IPS-18a (cell line): Measurements from ENCODE around the gene CIT.

Experiments used
- H3K27ac ChIP-seq: one replicate; pipeline ENCODE4 v1.5.1; 2013; ENCODE audit warnings: low read length
- H3K27me3 ChIP-seq: one replicate; pipeline ENCODE4 v1.6.1; 2013; ENCODE audit warnings: mild to moderate bottlenecking, low read length; ENCODE audit not compliant: control insufficient read depth, insufficient read depth
- H3K36me3 ChIP-seq: one replicate; pipeline ENCODE4 v1.6.1; 2013; ENCODE audit warnings: low read depth, low read length; ENCODE audit not compliant: control insufficient read depth
- H3K4me1 ChIP-seq: one replicate; pipeline ENCODE4 v1.6.1; 2013; ENCODE audit warnings: low read depth, low read length; ENCODE audit not compliant: control insufficient read depth
- H3K4me3 ChIP-seq: one replicate; pipeline ENCODE4 v1.5.1; 2013; ENCODE audit warnings: low read length
- H3K9ac ChIP-seq: one replicate; pipeline ENCODE4 v1.6.1; 2013; ENCODE audit warnings: mild to moderate bottlenecking, low read length, moderate library complexity
- H3K9me3 ChIP-seq: one replicate; pipeline ENCODE4 v1.6.1; 2013; ENCODE audit warnings: low read depth, low read length; ENCODE audit not compliant: control insufficient read depth

Gene CIT, protein sequence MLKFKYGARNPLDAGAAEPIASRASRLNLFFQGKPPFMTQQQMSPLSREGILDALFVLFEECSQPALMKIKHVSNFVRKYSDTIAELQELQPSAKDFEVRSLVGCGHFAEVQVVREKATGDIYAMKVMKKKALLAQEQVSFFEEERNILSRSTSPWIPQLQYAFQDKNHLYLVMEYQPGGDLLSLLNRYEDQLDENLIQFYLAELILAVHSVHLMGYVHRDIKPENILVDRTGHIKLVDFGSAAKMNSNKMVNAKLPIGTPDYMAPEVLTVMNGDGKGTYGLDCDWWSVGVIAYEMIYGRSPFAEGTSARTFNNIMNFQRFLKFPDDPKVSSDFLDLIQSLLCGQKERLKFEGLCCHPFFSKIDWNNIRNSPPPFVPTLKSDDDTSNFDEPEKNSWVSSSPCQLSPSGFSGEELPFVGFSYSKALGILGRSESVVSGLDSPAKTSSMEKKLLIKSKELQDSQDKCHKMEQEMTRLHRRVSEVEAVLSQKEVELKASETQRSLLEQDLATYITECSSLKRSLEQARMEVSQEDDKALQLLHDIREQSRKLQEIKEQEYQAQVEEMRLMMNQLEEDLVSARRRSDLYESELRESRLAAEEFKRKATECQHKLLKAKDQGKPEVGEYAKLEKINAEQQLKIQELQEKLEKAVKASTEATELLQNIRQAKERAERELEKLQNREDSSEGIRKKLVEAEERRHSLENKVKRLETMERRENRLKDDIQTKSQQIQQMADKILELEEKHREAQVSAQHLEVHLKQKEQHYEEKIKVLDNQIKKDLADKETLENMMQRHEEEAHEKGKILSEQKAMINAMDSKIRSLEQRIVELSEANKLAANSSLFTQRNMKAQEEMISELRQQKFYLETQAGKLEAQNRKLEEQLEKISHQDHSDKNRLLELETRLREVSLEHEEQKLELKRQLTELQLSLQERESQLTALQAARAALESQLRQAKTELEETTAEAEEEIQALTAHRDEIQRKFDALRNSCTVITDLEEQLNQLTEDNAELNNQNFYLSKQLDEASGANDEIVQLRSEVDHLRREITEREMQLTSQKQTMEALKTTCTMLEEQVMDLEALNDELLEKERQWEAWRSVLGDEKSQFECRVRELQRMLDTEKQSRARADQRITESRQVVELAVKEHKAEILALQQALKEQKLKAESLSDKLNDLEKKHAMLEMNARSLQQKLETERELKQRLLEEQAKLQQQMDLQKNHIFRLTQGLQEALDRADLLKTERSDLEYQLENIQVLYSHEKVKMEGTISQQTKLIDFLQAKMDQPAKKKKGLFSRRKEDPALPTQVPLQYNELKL (N-terminal part only)

DNA sequence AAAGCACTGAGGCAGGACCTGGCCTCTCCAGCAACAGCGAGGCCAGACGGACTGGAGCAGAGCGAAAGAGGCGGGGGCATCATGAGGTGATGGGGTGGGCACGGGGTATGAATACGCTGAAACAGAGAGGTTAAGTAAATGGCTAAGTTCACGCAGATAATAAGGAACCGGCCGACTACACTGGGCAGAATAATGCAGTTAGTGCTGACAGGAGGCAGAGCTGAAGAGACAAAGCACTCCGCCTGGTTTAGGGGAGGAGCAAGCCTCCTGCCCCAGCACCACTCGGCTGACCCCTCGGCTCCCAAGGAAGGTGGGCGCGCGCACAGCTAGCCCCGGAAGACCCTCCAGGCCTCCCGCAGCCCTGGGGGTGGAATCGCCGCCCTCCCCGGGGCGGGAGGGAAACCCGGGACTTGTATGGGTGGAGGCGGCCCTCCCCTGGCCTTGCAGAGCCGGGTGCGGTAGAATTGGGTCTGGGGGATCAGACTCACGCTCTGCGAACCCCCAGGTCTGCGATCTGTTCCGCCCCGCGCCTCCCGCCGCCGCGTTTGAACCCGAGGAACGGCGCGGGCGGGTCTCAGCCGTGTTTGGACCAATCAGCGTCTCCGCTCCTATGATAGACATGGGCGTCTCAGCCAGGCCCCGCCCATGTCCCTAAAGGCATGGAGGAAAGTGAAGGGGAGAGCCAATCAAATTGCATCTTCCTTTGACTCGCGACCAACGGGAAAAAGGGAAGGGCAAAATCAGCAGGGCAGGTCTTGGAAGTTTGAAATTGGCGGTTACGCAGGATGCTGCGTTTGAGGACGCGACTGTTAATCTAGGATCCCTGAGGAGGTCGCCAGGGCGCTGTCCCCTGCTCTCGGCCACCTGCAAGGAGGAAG lies at the start of gene CIT:
Gene CIT, minus strand, starts transcription at position 560 of the 878 bp plus-strand sequence. CDS start 1,152 bp downstream, outside the sequence.
- H3K27ac ChIP-seq, result peak within 1 kb of the TSS; percentile 61
- peak within 1 kb of the TSS; percentile 86 for H3K9ac ChIP-seq
- H3K27me3 ChIP-seq, result no peaks in the 10 kb centered on the region
- peaks cover 22% of the 10 kb centered on the region for H3K36me3 ChIP-seq
- peaks cover 9% of the 10 kb centered on the region for H3K4me1 ChIP-seq
- H3K4me3 ChIP-seq, result peak within 1 kb of the TSS; percentile 97
- H3K9me3 ChIP-seq, result no peaks in the 10 kb centered on the region

DNA sequence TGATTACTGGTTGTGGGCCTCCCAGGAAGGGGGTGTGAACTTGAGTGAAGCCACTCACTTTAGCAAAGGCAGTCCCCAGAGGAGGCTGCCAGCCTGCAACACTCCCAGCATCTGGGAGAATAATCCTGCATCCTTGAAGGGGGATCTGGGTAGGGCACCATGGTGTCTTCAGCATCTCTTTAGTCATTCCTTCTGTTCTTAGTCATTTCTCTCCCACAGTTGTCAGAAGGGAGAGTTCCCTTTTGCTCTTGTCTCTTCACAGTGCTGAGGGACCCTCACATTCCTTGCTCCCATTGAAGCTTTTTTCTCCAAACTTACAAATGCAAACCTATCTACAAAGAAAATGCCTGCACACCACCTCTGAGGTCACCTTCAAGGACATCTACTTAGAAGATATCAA lies 48.1 kb upstream of the CIT start:
- Histone ChIP-seq H3K9me3 (no peaks in the 10 kb centered on the region), H3K9ac (no peak overlapping the region), H3K27me3 (no peaks in the 10 kb centered on the region), H3K27ac (no peak overlapping the region), H3K36me3 (no peaks in the 10 kb centered on the region), H3K4me3 (no peak overlapping the region), H3K4me1 (no peaks in the 10 kb centered on the region)

DNA sequence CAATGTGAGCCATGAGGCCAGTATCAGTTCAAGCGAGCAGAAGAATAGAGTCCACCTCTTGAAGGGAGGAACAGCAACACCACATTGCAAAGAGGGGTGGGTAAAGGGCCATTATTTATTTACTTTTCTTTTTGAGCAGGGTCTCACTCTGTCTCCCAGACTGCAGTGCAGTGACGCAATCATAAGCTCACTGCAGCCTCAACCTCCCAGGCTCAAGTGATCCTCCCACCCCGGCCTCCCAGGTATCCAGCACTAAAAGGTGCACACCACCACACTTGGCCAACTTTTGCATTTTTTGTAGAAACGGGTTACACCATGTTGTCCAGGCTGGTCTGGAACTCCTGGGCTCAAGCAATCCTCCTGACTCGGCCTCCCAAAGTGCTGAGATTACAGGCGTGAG lies 42.9 kb upstream of the CIT start:
- no peaks in the 10 kb centered on the region for H3K36me3 ChIP-seq

DNA sequence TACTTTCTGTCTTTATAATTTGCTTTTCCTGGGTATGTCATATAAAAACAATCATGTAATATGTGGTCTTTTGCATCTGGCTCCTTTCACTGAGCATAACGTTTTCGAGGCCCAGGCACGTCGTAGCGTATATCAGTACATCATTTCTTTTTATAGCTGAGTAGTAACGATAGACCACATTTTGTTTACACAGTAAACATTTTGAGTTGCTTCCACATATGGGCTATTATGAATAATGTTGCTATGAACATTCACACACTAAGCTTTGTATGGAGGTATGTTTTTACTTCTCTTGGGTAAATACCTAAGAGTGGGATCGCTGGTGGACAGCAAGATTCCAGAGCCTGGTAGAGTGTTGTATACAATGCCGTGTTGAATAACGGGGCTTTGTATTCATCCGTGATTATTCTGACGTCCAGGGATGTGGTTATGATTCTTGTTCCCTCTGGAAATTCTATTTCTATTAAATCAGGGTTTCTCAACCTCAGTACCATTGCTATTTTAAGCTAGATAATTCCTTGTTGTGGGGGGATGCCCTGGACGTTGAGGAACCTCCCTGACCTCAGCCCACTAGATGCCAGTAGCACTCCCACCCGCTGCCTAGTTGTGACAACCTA lies 38.9 kb upstream of the CIT start:
- no peaks in the 10 kb centered on the region for H3K27me3 ChIP-seq
- no peaks in the 10 kb centered on the region for H3K9me3 ChIP-seq
- no peaks in the 10 kb centered on the region for H3K4me1 ChIP-seq
- H3K4me3 ChIP-seq, result no peak overlapping the region
- H3K9ac ChIP-seq, result no peak overlapping the region
- H3K27ac ChIP-seq, result no peak overlapping the region
- H3K36me3 ChIP-seq, result no peaks in the 10 kb centered on the region

More for the DNA sequence above, 42.9 kb upstream of the CIT start:
- Histone ChIP-seq H3K27ac (no peak overlapping the region), H3K9me3 (no peaks in the 10 kb centered on the region), H3K27me3 (no peaks in the 10 kb centered on the region), H3K9ac (no peak overlapping the region), H3K4me3 (no peak overlapping the region), H3K4me1 (no peaks in the 10 kb centered on the region)

DNA sequence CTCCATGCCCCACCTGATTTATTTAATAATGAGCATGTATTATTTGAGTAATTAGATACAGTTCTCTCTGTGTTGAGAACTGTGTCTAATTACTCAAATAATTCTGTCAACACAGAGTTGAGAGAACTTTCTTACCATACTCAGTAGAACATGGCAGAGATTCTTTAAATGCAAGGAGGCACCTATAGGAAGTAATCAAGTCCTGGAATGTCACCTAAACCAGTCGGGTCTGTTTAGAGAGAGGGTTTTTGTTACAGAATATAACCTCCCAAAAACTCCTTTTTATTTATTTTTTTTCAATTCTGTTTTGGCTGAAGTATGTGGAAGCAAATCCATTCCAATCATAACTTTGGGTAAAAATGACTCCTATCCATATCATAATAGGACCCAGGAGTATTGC lies 37.5 kb upstream of the CIT start:
- H3K4me3 ChIP-seq, result no peak overlapping the region
- no peak overlapping the region for H3K9ac ChIP-seq
- no peaks in the 10 kb centered on the region for H3K36me3 ChIP-seq
- H3K27me3 ChIP-seq, result no peaks in the 10 kb centered on the region
- H3K4me1 ChIP-seq, result no peaks in the 10 kb centered on the region
- no peak overlapping the region for H3K27ac ChIP-seq
- no peaks in the 10 kb centered on the region for H3K9me3 ChIP-seq

DNA sequence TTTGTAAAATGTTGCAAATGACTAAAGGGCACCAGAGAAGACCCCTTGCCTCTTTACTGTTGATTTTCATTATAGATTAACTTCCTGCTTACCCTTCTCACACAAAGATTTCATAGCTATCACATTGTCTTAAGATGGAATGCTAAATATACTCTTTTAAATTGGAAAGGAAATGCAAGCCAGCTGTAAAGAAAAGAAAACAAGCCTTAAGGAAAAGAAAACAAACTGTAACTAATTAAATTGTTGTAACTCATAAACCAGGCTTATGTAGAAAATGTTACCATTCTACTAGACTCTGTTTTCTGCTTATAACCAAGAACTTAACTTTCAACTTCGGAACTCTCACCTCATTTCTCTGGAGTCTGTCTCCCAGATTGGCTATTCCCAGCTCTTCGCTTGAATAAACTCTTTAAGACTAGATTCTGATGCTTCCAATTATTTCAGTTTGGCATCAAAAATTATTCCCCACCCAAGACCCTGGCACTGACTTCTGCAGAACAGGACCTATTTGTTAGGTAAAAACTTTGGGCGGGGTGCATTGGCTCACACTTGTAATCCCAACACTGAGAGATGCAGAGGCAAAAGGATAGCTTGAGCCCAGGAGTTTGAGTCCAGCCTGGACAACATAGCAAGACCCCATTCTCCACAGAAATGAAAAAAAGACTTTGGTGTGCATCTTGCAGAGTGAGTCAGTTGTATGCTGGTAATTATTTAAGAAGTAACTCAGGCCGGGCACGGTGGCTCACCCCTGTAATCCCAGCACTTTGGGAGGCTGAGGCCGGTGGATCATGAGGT lies 36.6 kb upstream of the CIT start:
- H3K4me1 ChIP-seq, result no peaks in the 10 kb centered on the region
- no peak overlapping the region for H3K9ac ChIP-seq
- H3K27me3 ChIP-seq, result no peaks in the 10 kb centered on the region
- no peak overlapping the region for H3K27ac ChIP-seq
- H3K9me3 ChIP-seq, result no peaks in the 10 kb centered on the region
- H3K4me3 ChIP-seq, result no peak overlapping the region
- H3K36me3 ChIP-seq, result no peaks in the 10 kb centered on the region

DNA sequence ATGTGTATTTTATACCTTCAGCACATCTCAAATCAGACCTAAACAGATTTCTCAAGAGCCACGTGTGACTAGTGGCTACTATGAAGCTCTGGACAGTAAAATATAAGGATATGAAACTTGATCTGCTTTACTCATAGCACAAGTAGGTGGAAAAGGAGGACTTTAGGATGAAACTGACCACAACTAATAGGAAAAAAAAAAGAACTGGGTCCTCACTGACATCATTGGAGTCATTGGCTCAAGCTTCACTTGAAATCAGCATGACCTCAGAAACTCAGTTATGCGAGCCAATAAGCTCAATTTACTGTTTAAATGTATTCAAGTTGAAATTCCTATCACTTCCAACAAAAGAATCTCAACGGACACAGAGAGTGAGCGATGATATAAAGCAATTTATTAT lies 34.1 kb upstream of the CIT start:
- Histone ChIP-seq H3K27ac (no peak overlapping the region), H3K4me3 (no peak overlapping the region), H3K27me3 (no peaks in the 10 kb centered on the region), H3K36me3 (no peaks in the 10 kb centered on the region), H3K4me1 (no peaks in the 10 kb centered on the region), H3K9ac (no peak overlapping the region), H3K9me3 (no peaks in the 10 kb centered on the region)

DNA sequence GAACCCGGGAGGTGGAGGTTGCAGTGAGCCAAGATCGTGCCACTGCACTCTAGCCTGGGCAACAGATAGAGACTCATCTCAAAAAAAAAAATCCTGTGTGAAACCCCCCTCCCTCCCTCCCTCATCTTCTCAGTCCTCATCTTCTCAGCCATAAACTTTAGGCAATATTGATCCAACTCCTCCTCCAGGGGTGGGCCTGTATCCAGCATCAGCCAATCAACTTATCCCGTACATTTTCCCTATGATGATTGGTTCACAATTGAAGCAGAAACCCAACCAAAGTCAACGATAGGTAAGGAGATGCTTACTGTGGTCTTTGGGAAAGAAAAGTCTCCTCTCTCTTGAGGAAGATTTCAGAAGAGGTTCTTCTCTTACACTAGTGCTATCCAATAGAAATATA lies 33.5 kb upstream of the CIT start:
- no peak overlapping the region for H3K4me3 ChIP-seq
- no peaks in the 10 kb centered on the region for H3K27me3 ChIP-seq
- H3K27ac ChIP-seq, result no peak overlapping the region
- no peak overlapping the region for H3K9ac ChIP-seq
- H3K4me1 ChIP-seq, result no peaks in the 10 kb centered on the region
- no peaks in the 10 kb centered on the region for H3K36me3 ChIP-seq
- no peaks in the 10 kb centered on the region for H3K9me3 ChIP-seq

DNA sequence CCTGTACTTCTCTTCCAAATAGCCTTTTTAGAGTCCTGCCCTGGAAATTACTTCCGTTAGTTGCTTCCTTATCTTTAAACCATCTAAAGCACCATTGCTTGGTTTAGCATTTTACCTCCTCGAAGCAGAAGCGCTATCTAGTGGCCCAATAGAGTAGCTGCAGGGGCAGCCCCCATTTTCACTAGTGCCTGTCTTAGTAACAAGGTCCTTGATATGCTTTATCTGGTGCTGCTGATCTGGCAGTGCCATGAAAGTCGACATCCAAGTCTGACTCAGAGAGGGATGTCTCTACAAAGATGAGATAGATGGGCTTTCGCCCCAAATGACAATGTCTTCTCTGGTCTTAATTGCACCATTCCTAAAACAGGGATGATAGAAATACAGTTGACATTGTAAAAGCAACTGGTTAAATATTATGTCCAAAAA lies 25.0 kb upstream of the CIT start:
- Histone ChIP-seq H3K36me3 (no peaks in the 10 kb centered on the region), H3K9ac (no peak overlapping the region), H3K27me3 (no peaks in the 10 kb centered on the region), H3K4me1 (no peaks in the 10 kb centered on the region), H3K27ac (no peak overlapping the region), H3K9me3 (no peaks in the 10 kb centered on the region), H3K4me3 (no peak overlapping the region)

DNA sequence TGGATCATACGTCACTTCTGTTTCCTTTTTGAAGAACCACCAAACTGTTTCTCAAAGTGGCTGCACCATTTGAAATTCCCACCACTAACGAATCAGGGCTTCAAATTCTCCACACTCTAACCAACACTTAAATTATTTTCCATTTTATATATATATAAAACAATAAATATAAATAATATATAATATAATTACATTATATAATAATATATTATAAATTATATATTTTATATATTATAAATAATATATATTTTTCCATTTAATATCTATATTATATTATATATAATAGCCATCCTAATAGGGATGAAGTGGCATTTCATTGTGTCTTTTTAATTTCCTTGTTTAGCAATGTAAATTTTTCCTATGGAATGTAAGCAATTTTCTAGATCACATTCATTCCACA lies 24.6 kb upstream of the CIT start:
- Histone ChIP-seq H3K4me1 (no peaks in the 10 kb centered on the region), H3K27me3 (no peaks in the 10 kb centered on the region), H3K27ac (no peak overlapping the region), H3K9ac (no peak overlapping the region), H3K4me3 (no peak overlapping the region), H3K9me3 (no peaks in the 10 kb centered on the region), H3K36me3 (no peaks in the 10 kb centered on the region)
